Activated naive CD4-positive, alpha-beta T cell treated with anti-CD3 and anti-CD28 coated beads, Interleukin-2, amount 50 U/mL, for 24 hours (primary cell): ENCODE data around the gene RASSF10.

Experiments
- H3K27ac Mint-ChIP-seq: one replicate; pipeline ENCODE4 v1.8.0; 2021; ENCODE audit warnings: mild to moderate bottlenecking, mixed read lengths
- H3K27me3 Mint-ChIP-seq: one replicate; pipeline ENCODE4 v1.8.0; 2021; ENCODE audit warnings: mixed read lengths
- H3K36me3 Mint-ChIP-seq: one replicate; pipeline ENCODE4 v1.8.0; 2021; ENCODE audit warnings: mixed read lengths
- H3K4me1 Mint-ChIP-seq: one replicate; pipeline ENCODE4 v1.8.0; 2021; ENCODE audit warnings: mixed read lengths
- H3K4me3 Mint-ChIP-seq: one replicate; pipeline ENCODE4 v1.8.0; 2021; ENCODE audit warnings: mild to moderate bottlenecking, mixed read lengths
- H3K9me3 Mint-ChIP-seq: one replicate; pipeline ENCODE4 v1.8.0; 2021; ENCODE audit warnings: mixed read lengths

RASSF10 gene

GRCh38 chr11:13052130-13052571 lies 43.0 kb downstream of the RASSF10 start:
- Mint-ChIP-seq H3K4me1 (no peaks in the 10 kb centered on the region), H3K27ac (no peak overlapping the region), H3K9me3 (no peaks in the 10 kb centered on the region), H3K36me3 (no peaks in the 10 kb centered on the region), H3K27me3 (peaks cover 14% of the 10 kb centered on the region), H3K4me3 (no peak overlapping the region)

- Mint-ChIP-seq H3K27ac (no peak overlapping the region), H3K36me3 (no peaks in the 10 kb centered on the region), H3K4me3 (no peak overlapping the region), H3K4me1 (no peaks in the 10 kb centered on the region), H3K9me3 (no peaks in the 10 kb centered on the region), H3K27me3 (peaks cover 21% of the 10 kb centered on the region)
Measured at GRCh38 chr11:13053255-13053917, 44.3 kb downstream of the RASSF10 start.

- Mint-ChIP-seq H3K4me1 (no peaks in the 10 kb centered on the region), H3K27me3 (peaks cover 22% of the 10 kb centered on the region), H3K4me3 (no peak overlapping the region), H3K36me3 (no peaks in the 10 kb centered on the region), H3K9me3 (no peaks in the 10 kb centered on the region), H3K27ac (no peak overlapping the region)
Measured at GRCh38 chr11:13054278-13054677, 45.2 kb downstream of the RASSF10 start.

GRCh38 chr11:13055200-13055599 lies 46.1 kb downstream of the RASSF10 start:
- Mint-ChIP-seq H3K4me1 (no peaks in the 10 kb centered on the region), H3K4me3 (no peak overlapping the region), H3K36me3 (no peaks in the 10 kb centered on the region), H3K9me3 (no peaks in the 10 kb centered on the region), H3K27me3 (peaks cover 20% of the 10 kb centered on the region), H3K27ac (no peak overlapping the region)

GRCh38 chr11:13061294-13061990 lies 52.3 kb downstream of the RASSF10 start:
- Mint-ChIP-seq H3K4me1 (no peaks in the 10 kb centered on the region), H3K9me3 (no peaks in the 10 kb centered on the region), H3K4me3 (no peak overlapping the region), H3K36me3 (no peaks in the 10 kb centered on the region), H3K27me3 (peaks cover 11% of the 10 kb centered on the region), H3K27ac (no peak overlapping the region)
